K562 (cell line): ENCODE measurements around the gene XPR1. TPM values are rescaled to one million over a fixed set of nuclear protein-coding genes. Genes with fewer than 3 reads are reported as not detected.

Experiments used
- ARID3B ChIP-seq: fragments of 250-450 bp; sonication (Bioruptor Pico); IDR thresholded peaks from 2 replicates; pipeline ENCODE4 v1.4.0; 2020; ENCODE audit warnings: borderline replicate concordance
- ARNT ChIP-seq, 2 experiments: fragments of 450-650 bp; IDR thresholded peaks; 2 replicates each; pipeline ENCODE4 v1.6.1; 2016; ENCODE audit warnings: mild to moderate bottlenecking in 1 of 2
- BCL6 ChIP-seq: fragments of 250-450 bp; sonication (Bioruptor Pico); IDR thresholded peaks from 2 replicates; pipeline ENCODE4 v1.4.0; 2020
- CXXC5 ChIP-seq: fragments of 250-450 bp; sonication (Bioruptor Pico); IDR thresholded peaks from 2 replicates; pipeline ENCODE4 v1.8.0; 2022; ENCODE audit warnings: inconsistent platforms, mild to moderate bottlenecking, moderate library complexity
- EP300 ChIP-seq: IDR thresholded peaks from 2 replicates; pipeline ENCODE4 v1.6.1; 2012; ENCODE audit warnings: low read length, improper control_type of control experiment
- ESRRB ChIP-seq: fragments of 250-450 bp; sonication (Bioruptor Pico); IDR thresholded peaks from 2 replicates; pipeline ENCODE4 v1.5.0; 2020; ENCODE audit warnings: mild to moderate bottlenecking, moderate library complexity, borderline replicate concordance
- FOXA3 ChIP-seq, 2 experiments: fragments of 450-650 bp in 1 of 2; sonication (generic) in 1 of 2; formaldehyde crosslinking; IDR thresholded peaks in 1 of 2; conservative IDR thresholded peaks in 1 of 2; 2 replicates each; pipeline versions ENCODE4 v1.4.0 to v1.8.0; 2020 to 2022; ENCODE audit warnings: mild to moderate bottlenecking in 2 of 2, missing genetic modification reagents in 1 of 2
- HDAC3 ChIP-seq: fragments of 450-650 bp; IDR thresholded peaks from 2 replicates; pipeline ENCODE4 v1.6.1; 2018; ENCODE audit warnings: borderline replicate concordance, mild to moderate bottlenecking, moderate library complexity; ENCODE audit not compliant: partially characterized antibody
- HLTF ChIP-seq: fragments of 450-650 bp; IDR thresholded peaks from 2 replicates; pipeline ENCODE4 v1.6.1; 2016
- MEF2D ChIP-seq: conservative IDR thresholded peaks from 2 replicates; pipeline ENCODE4 v1.6.1; 2016; ENCODE audit warnings: low read depth, missing genetic modification characterization, missing compliant biosample characterization
- MEIS2 ChIP-seq: fragments of 450-650 bp; IDR thresholded peaks from 2 replicates; pipeline ENCODE4 v1.6.1; 2014; ENCODE audit warnings: mild to moderate bottlenecking; ENCODE audit not compliant: partially characterized antibody
- NFIX ChIP-seq: fragments of 250-450 bp; sonication (Bioruptor Pico); IDR thresholded peaks from 2 replicates; pipeline ENCODE4 v1.4.0; 2020; ENCODE audit warnings: low read depth, mild to moderate bottlenecking, moderate library complexity
- PKNOX1 ChIP-seq: fragments of 450-650 bp; IDR thresholded peaks from 2 replicates; pipeline ENCODE4 v1.6.1; 2016
- PML ChIP-seq: IDR thresholded peaks from 2 replicates; pipeline ENCODE4 v1.6.1; 2012; ENCODE audit warnings: low read length, inconsistent platforms
- POLR2G ChIP-seq: fragments of 200-400 bp; formaldehyde crosslinking; IDR thresholded peaks from 2 replicates; pipeline ENCODE4 v1.6.1; 2017; ENCODE audit warnings: low read depth, mild to moderate bottlenecking, antibody characterized with exemption, low read length, moderate library complexity
- POLR3G ChIP-seq: IDR thresholded peaks from 2 replicates; pipeline ENCODE4 v1.6.1; 2011; ENCODE audit not compliant: insufficient read length, insufficient replicate concordance; ENCODE audit errors: extremely low read depth
- RFX7 ChIP-seq: fragments of 250-450 bp; sonication (Bioruptor Pico); IDR thresholded peaks from 2 replicates; pipeline ENCODE4 v1.5.1; 2021; ENCODE audit warnings: mild to moderate bottlenecking
- SMAD1 ChIP-seq: fragments of 150-350 bp; IDR thresholded peaks from 2 replicates; pipeline ENCODE4 v1.6.1; 2014; ENCODE audit warnings: low read length, low read depth; ENCODE audit not compliant: partially characterized antibody
- THAP12 ChIP-seq: fragments of 250-450 bp; sonication (Bioruptor Pico); IDR thresholded peaks from 2 replicates; pipeline ENCODE4 v1.9.0; 2021; ENCODE audit warnings: mild to moderate bottlenecking, inconsistent platforms
- VEZF1 ChIP-seq: fragments of 200-800 bp; sonication (Bioruptor generic); IDR thresholded peaks from 2 replicates; pipeline ENCODE4 v1.6.1; 2017; ENCODE audit warnings: missing genetic modification characterization, missing compliant biosample characterization
- ZFX ChIP-seq: sonication (generic); formaldehyde crosslinking; IDR thresholded peaks from 2 replicates; pipeline ENCODE4 v1.8.0; 2022; ENCODE audit warnings: mild to moderate bottlenecking, missing genetic modification reagents, moderate library complexity
- ZKSCAN8 ChIP-seq: fragments of 200-800 bp; sonication (Bioruptor generic); IDR thresholded peaks from 2 replicates; pipeline ENCODE4 v1.6.1; 2016; ENCODE audit warnings: missing genetic modification characterization, missing compliant biosample characterization
- ZNF551 ChIP-seq: fragments of 250-450 bp; sonication (Bioruptor Pico); IDR thresholded peaks from 2 replicates; pipeline ENCODE4 v1.5.0; 2021; ENCODE audit warnings: mild to moderate bottlenecking, moderate library complexity
- polyA plus RNA-seq, 8 experiments: library from polyadenylated mRNA; depleted of rRNA in 4 of 8; stranded (reverse) in 5 of 8; unstranded in 3 of 8; fragments of >200 nt; fragmentation: Nextera tagmentation in 2 of 8; fragmentation: Illumina TruSeq in 1 of 8; extraction: Ambion mirVana in 2 of 8; extraction: Trizol in 1 of 8; gene quantifications; 2 replicates each; pipeline versions ENCODE4 v1.2.1 to v1.2.3, GENCODE V29; 2011 to 2014; ENCODE audit warnings: inconsistent platforms in 1 of 8, missing spikeins in 1 of 8
- total RNA-seq, 7 experiments: library from RNA; depleted of rRNA in 6 of 7; stranded (reverse); fragments of >200 nt in 6 of 7; fragmentation: Illumina TruSeq in 2 of 7; extraction: Trizol in 2 of 7; gene quantifications; 2 replicates each; pipeline versions ENCODE4 v1.2.1 to v1.2.3, GENCODE V29; 2011 to 2021; ENCODE audit warnings: low replicate concordance in 1 of 7

XPR1 gene
- total and polyA plus RNA-seq, 9 of the 15 experiments (the other 6 are each of a cell fraction or from before 2014, with no cell fraction given): 3.0 to 66.2 (median 38.6) TPM

GRCh38 chr1:180815188-180815587 lies 183.4 kb downstream of the XPR1 start (continued):
- TF ChIP-seq VEZF1 (CRISPR knock-in tag) (no peak), EP300 (0 out of 2 replicates have a peak, but pooled peaks have one; percentile 54), HLTF (no peak), PKNOX1 (peak; percentile 76), SMAD1 (no peak), MEIS2 (peak; percentile 91), BCL6 (CRISPR knock-in tag) (no peak), ZKSCAN8 (CRISPR knock-in tag) (no peak), FOXA3 (CRISPR knock-in tag; conservative IDR thresholded peaks at IDR 0.05 in 1 of 2, IDR thresholded peaks at IDR 0.05 in 1 of 2) (peak in 1 of 2 experiments; percentile 94; a peak in 2 of 4 replicates), POLR2G (no peak), THAP12 (no peak), RFX7 (CRISPR knock-in tag) (no peak), ZNF551 (CRISPR knock-in tag) (no peak), NFIX (no peak), MEF2D (no peak), HDAC3 (peak; percentile 25), ZFX (no peak), PML (peak; percentile 35; the same call in 1 of the 2 replicates), CXXC5 (no peak), ARNT (IDR thresholded peaks at IDR 0.05) (peak in 1 of 2 experiments; percentile 35; a peak in 1 of 4 replicates), POLR3G (no peak), ARID3B (CRISPR knock-in tag) (no peak), ESRRB (CRISPR knock-in tag) (no peak)
